HepG2 (cell line): ENCODE measurements around the gene RNPC3. TPM values are rescaled to one million over a fixed set of nuclear protein-coding genes. Genes with fewer than 3 reads are reported as not detected.

Source experiments
- NPAS2 ChIP-seq: sonication (generic); formaldehyde crosslinking; IDR thresholded peaks from 2 replicates; pipeline ENCODE4 v1.8.0; 2022; ENCODE audit warnings: mild to moderate bottlenecking, missing genetic modification reagents, borderline replicate concordance
- ZFP36 ChIP-seq: fragments of 150-350 bp; IDR thresholded peaks from 2 replicates; pipeline ENCODE4 v1.6.1; 2018; ENCODE audit warnings: borderline replicate concordance, low read length, low read depth; ENCODE audit not compliant: partially characterized antibody
- ZNF354B ChIP-seq: sonication (generic); formaldehyde crosslinking; IDR thresholded peaks from 2 replicates; pipeline ENCODE4 v1.8.0; 2022; ENCODE audit warnings: mild to moderate bottlenecking, missing genetic modification reagents
- polyA plus RNA-seq, 8 experiments: library from polyadenylated mRNA; depleted of rRNA in 3 of 8; stranded (reverse) in 7 of 8; unstranded in 1 of 8; fragments of >200 nt; fragmentation: Illumina TruSeq in 4 of 8; extraction: Trizol in 4 of 8; gene quantifications; 2 replicates each; pipeline versions ENCODE4 v1.2.1 to v1.2.3, GENCODE V29; 2011 to 2016; ENCODE audit warnings: low read depth in 4 of 8, missing spikeins in 1 of 8, mixed read lengths in 1 of 8; ENCODE audit not compliant: insufficient read depth in 1 of 8
- total RNA-seq, 5 experiments: library from RNA; depleted of rRNA; stranded (reverse); fragments of >200 nt; fragmentation: Illumina TruSeq; extraction: Trizol; gene quantifications; 2 replicates each; pipeline ENCODE4 v1.2.3, GENCODE V29; 2016; ENCODE audit warnings: low read depth in 1 of 5
- TF ChIP-seq, protein P1 (sequence below): sonication (generic); formaldehyde crosslinking; IDR thresholded peaks from 2 replicates; pipeline ENCODE4 v1.4.0; 2020; ENCODE audit warnings: mild to moderate bottlenecking, missing genetic modification reagents
- TF ChIP-seq, protein P2 (sequence below): IDR thresholded peaks from 2 replicates; pipeline ENCODE4 v1.6.1; 2016; ENCODE audit warnings: low read depth, missing genetic modification reagents, missing compliant biosample characterization
- TF ChIP-seq, protein P3 (sequence below): sonication (generic); formaldehyde crosslinking; IDR thresholded peaks from 2 replicates; pipeline ENCODE4 v1.8.1; 2023; ENCODE audit warnings: mild to moderate bottlenecking, missing genetic modification reagents, borderline replicate concordance

Gene RNPC3
- total and polyA plus RNA-seq, 2 of the 13 experiments (the other 11 are each of a cell fraction or from before 2014, with no cell fraction given) = 9.1 to 22.1 TPM

DNA sequence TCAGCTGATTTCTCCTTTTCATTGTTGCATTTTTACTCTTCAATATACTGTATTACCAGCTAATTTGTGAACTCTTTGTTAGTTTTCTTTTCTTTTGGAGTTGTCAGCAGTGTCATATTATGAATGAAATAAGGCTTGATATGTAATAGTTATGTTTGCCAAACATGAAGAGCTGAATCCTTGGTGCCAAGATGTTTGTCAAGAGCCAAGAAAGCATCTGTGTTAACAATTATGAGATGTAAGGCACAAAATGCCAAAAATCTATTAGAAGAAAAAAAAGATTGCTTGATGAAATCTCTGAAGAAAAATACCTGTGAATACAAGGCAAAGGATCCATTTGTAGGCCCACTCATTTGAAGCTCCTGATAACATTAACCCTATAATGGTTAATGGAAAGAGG lies 48.4 kb upstream of the RNPC3 start (continued):
- TF ChIP-seq, protein P1, sequence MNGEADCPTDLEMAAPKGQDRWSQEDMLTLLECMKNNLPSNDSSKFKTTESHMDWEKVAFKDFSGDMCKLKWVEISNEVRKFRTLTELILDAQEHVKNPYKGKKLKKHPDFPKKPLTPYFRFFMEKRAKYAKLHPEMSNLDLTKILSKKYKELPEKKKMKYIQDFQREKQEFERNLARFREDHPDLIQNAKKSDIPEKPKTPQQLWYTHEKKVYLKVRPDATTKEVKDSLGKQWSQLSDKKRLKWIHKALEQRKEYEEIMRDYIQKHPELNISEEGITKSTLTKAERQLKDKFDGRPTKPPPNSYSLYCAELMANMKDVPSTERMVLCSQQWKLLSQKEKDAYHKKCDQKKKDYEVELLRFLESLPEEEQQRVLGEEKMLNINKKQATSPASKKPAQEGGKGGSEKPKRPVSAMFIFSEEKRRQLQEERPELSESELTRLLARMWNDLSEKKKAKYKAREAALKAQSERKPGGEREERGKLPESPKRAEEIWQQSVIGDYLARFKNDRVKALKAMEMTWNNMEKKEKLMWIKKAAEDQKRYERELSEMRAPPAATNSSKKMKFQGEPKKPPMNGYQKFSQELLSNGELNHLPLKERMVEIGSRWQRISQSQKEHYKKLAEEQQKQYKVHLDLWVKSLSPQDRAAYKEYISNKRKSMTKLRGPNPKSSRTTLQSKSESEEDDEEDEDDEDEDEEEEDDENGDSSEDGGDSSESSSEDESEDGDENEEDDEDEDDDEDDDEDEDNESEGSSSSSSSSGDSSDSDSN (CRISPR knock-in tag) = no peak
- TF ChIP-seq, protein P2, sequence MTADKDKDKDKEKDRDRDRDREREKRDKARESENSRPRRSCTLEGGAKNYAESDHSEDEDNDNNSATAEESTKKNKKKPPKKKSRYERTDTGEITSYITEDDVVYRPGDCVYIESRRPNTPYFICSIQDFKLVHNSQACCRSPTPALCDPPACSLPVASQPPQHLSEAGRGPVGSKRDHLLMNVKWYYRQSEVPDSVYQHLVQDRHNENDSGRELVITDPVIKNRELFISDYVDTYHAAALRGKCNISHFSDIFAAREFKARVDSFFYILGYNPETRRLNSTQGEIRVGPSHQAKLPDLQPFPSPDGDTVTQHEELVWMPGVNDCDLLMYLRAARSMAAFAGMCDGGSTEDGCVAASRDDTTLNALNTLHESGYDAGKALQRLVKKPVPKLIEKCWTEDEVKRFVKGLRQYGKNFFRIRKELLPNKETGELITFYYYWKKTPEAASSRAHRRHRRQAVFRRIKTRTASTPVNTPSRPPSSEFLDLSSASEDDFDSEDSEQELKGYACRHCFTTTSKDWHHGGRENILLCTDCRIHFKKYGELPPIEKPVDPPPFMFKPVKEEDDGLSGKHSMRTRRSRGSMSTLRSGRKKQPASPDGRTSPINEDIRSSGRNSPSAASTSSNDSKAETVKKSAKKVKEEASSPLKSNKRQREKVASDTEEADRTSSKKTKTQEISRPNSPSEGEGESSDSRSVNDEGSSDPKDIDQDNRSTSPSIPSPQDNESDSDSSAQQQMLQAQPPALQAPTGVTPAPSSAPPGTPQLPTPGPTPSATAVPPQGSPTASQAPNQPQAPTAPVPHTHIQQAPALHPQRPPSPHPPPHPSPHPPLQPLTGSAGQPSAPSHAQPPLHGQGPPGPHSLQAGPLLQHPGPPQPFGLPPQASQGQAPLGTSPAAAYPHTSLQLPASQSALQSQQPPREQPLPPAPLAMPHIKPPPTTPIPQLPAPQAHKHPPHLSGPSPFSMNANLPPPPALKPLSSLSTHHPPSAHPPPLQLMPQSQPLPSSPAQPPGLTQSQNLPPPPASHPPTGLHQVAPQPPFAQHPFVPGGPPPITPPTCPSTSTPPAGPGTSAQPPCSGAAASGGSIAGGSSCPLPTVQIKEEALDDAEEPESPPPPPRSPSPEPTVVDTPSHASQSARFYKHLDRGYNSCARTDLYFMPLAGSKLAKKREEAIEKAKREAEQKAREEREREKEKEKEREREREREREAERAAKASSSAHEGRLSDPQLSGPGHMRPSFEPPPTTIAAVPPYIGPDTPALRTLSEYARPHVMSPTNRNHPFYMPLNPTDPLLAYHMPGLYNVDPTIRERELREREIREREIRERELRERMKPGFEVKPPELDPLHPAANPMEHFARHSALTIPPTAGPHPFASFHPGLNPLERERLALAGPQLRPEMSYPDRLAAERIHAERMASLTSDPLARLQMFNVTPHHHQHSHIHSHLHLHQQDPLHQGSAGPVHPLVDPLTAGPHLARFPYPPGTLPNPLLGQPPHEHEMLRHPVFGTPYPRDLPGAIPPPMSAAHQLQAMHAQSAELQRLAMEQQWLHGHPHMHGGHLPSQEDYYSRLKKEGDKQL (CRISPR knock-in tag) = no peak
- no peak for TF ChIP-seq NPAS2
- no peak for TF ChIP-seq ZFP36
- no peak for TF ChIP-seq ZNF354B (CRISPR knock-in tag)
- TF ChIP-seq, protein P3, sequence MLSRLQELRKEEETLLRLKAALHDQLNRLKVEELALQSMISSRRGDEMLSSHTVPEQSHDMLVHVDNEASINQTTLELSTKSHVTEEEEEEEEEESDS (CRISPR knock-in tag) = no peak
